HPDE6-E6E7 (cell line): Measurements from ENCODE around the gene ADGRL2.

Experiments used
- DNase-seq: peaks from one replicate; pipeline ENCODE4 v3.0.0; 2011; ENCODE audit warnings: missing footprints; ENCODE audit errors: extremely low spot score

The ADGRL2 gene

DNA sequence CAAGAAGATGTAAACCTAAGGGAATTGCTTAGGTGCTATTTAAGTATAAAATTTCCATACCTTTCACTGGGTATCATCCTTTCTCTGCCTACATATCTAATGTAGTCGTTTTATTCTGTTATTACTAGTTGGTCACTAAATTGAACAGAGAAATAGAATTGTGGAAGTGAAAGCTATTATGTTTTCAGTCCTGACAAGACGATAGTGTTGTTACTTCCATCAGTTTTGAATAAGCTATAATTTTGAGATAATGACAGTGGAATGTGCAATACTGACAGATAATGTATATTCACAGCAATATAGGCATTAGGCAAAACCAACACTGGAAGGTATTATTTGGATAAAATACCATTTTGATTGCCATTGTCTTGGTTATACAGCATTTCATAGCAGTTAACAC is 181.8 kb downstream of the ADGRL2 start:
- no peak for DNase-seq

DNA sequence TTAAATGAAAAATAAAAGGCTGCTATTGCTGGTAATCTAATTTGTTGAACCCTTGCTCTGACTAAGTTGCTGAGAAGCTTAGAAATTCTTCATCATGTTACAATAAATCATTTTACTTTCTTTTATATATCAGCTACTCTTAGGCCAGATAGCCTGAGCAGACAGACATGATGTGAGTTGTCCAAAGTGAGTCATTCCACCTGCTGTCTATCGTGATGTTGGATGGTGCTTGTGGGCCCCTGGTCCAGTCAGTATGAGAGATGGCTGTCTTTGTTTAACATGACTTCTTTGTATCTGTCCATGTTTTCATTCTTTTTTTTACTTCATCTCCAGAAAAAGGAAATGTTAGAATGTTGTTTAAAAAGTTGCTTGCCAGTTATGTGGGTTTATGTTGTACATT is 188.8 kb downstream of the ADGRL2 start:
- DNase-seq, result no peak

GRCh38 chr1:81990241-81990640 is 189.5 kb downstream of the ADGRL2 start:
- no peak for DNase-seq

GRCh38 chr1:81998165-81998564 is 197.4 kb downstream of the ADGRL2 start:
- no peak for DNase-seq

DNA sequence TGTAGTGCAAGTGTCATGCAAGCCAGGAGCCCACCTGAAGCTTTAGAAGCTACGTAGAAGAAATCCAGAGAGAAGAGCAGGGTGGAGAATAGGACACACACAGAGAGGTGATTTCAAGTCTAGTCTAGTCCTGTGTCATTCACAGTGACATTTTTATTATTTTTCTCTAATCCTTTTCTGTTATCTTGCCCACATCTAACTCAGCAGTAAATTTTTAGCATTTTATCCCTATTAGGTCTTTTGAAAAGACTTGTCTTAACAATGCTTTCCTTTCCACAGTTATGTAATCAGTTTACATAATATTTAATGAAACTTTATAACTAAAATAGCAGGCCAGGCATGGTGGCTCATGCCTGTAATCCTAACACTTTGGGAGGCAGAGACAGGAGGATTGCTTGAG is 198.6 kb downstream of the ADGRL2 start:
- no peak for DNase-seq

- DNase-seq, result no peak
Observed at GRCh38 chr1:82000221-82000620, 199.5 kb downstream of the ADGRL2 start.

DNA sequence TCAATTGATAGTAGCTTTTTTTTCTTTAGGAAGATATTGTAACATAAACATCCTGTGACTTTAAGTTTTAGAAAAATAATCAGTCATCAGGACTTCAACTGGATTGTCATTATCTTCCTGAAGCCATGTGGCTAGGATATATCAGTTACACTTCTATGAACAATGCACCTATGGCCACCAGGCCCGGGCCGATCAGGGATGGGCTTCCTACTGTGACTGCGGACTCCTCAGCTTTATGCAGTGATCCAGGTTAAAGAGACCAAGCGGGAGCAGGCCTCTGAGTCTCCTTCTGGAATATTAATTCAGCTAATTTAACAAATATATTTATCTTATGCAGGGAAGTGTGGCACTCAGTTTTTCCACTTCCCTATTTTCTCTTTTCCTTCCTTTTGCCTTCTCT is 200.6 kb downstream of the ADGRL2 start:
- DNase-seq, result no peak

DNA sequence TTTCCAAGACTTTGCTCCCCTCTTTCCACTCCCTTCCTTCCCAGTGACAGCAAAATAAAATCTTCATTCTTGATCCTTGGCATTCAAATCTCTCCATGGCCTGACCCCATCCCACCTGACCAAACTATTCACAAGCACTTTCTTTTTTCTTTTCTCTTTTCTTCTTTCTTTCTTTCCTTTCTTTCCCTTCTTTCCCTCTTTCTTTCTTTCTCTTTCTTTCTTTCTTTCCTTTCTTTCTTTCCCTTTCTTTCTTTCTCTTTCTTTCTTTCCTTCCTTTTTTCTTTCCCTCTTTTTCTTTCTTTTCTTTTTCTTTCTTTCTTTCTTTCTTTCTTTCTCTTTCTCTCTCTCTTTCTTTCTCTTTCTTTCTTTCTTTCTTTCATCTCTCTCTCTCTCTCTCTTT is 207.1 kb downstream of the ADGRL2 start:
- DNase-seq, result no peak

DNA sequence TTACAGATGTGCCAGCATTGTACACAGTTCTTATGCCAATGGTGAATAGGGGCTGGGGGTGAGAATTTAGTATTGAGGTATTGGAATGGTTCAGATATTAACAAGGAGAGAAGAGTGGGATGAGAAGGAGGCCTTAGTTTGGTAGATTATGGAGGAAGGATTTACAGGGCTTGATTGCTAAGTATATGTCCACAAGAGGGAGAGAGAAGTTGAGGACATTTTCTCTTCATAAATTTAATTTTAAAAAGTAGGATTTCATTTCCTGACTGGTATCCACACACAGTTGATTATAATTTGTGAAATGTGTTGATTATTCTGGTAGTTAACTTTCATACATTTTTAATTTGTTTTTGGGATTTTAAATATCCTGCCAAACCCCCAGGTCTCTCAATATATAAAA is 213.0 kb downstream of the ADGRL2 start:
- DNase-seq, result no peak

GRCh38 chr1:82015444-82015843 is 214.7 kb downstream of the ADGRL2 start:
- DNase-seq, result no peak

DNA sequence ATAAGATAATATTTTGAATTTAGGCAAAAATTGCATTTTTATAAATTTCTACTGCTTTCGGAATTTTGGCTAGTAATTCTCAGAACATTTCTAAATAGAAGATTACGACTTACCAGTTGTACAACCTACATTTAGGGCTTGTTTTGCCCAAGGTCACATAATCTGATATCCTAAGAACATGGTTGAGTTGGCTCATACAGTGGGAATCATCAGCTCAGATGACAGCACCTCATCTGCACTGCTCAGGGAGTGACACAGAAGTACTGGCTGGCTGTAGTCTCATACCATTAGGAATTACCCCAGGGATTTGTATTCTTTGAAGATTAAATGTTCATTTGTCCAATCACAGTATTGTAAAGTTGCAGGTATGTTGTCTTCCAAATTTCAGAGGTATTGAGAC is 217.6 kb downstream of the ADGRL2 start:
- DNase-seq, result no peak

- DNase-seq, result no peak
Observed at GRCh38 chr1:82019508-82019907, 218.8 kb downstream of the ADGRL2 start.

- DNase-seq, result no peak
Observed at GRCh38 chr1:82030830-82031229, 230.1 kb downstream of the ADGRL2 start.

- no peak for DNase-seq
Observed at GRCh38 chr1:82032068-82032467, 231.3 kb downstream of the ADGRL2 start.

DNA sequence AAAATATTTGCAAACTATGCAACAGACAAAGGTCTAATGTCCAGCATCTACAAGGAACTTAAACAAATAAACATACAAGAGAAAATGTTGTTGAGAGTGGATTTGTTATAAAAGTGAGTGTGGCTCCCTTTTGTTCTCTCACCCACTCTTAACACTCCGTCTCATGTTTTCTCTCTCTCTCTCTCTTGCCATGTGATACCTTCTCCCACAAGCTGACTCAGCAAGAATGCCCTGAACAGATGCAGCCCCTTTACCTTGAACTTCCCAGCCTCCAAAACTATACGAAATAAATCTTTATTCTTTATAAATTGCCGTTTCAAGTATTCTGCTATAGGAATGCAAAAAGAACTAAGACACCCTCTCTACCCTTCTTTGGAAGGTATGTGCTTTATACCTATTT is 234.1 kb downstream of the ADGRL2 start:
- DNase-seq, result no peak
